SK-N-MC (cell line): ENCODE measurements around the gene ANKRD33B.

ENCODE experiments used
- DNase-seq: peaks from one replicate; pipeline ENCODE4 v3.0.0-alpha.2; 2011; ENCODE audit warnings: low read depth, low spot score
- H3K27ac ChIP-seq: fragments of 200-600 bp; sonication (generic); 2 replicates; pipeline ENCODE4 v1.5.1; 2016; ENCODE audit warnings: mixed run types
- H3K36me3 ChIP-seq: fragments of 200-600 bp; sonication (generic); 2 replicates; pipeline ENCODE4 v1.6.1; 2017; ENCODE audit warnings: antibody characterized with exemption, low read length, mixed read lengths; ENCODE audit not compliant: insufficient read depth
- H3K4me3 ChIP-seq: fragments of 200-600 bp; sonication (generic); 2 replicates; pipeline ENCODE4 v1.5.1; 2016
- H3K9ac ChIP-seq: fragments of 200-600 bp; sonication (generic); 2 replicates; pipeline ENCODE4 v1.8.0; 2017; ENCODE audit warnings: mixed run types, mixed read lengths; ENCODE audit not compliant: insufficient read length
- H3K9me3 ChIP-seq: fragments of 200-600 bp; sonication (generic); 2 replicates; pipeline ENCODE4 v1.6.1; 2017; ENCODE audit warnings: low read depth, mild to moderate bottlenecking, antibody characterized with exemption, low read length, moderate library complexity, mixed read lengths
- EZH2 ChIP-seq: fragments of 200-600 bp; sonication (generic); IDR thresholded peaks from one replicate; pipeline ENCODE4 v1.6.1; 2017; ENCODE audit warnings: antibody characterized with exemption
- FOXP2 ChIP-seq: optimal IDR thresholded peaks from 2 replicates; pipeline ENCODE3; 2011; ENCODE audit warnings: mild to moderate bottlenecking, moderate library complexity; ENCODE audit not compliant: insufficient read depth; ENCODE audit errors: extremely low read length, control extremely low read depth
- POLR2AphosphoS5 ChIP-seq: IDR thresholded peaks from 2 replicates; pipeline ENCODE4 v1.6.1; 2012; ENCODE audit warnings: mild to moderate bottlenecking, low read depth, low read length, borderline replicate concordance

The ANKRD33B gene

GRCh38 chr5:10579536-10580521, 16.0 kb downstream of the ANKRD33B start:
- no peak overlapping the region for H3K9ac ChIP-seq

DNA sequence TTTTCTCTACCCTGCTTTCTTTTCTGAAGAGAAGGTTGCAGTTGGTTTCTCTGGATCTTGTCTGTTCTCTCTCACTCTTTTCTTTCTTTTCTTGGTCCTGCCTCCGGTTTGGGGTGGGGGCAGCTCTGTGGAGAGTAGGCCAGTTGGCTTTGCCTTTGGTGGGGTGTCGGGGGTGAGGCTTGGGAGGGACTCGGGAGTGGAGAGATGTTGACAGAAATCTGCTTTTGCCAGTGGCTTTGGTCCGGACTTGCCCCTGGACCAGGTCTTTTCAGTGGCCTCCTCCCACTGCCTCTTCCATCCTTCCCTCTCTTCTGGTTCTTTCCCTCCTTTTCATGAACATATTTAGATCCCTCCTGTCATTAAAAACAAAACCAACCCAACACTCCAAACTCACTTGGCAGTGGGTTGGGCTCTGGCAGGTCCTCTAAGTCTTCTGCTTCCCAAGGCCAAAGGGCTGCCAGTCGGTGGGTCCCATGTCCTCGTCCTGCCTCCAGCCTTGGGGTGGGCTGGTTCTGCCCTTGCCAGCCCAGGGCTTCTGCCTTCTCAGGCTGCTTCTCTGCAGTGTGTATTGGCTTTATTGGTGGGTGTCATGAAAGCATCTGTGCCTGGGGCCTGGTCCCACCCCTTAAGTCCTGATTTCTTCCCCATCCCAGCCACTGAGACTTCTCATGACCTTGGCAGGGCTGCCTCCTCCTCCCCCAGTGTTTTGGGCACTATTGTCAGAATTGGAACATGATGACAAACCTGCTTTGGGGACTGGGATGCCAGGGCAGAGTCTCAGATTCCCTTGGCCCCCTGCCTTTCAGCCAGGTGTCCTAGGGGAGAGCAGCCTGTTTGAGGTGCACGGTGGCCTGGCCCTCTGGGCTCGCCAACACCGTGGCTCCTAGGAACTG, 16.9 kb downstream of the ANKRD33B start:
- Histone ChIP-seq H3K4me3 (no peak overlapping the region), H3K9me3 (no peaks in the 10 kb centered on the region), H3K27ac (no peak overlapping the region), H3K36me3 (no peaks in the 10 kb centered on the region), H3K9ac (no peak overlapping the region)
- DNase-seq, result no peak
- TF ChIP-seq EZH2 (no peak), FOXP2 (no peak), POLR2AphosphoS5 (no peak)

More at GRCh38 chr5:10579536-10580521, 16.0 kb downstream of the ANKRD33B start:
- TF ChIP-seq FOXP2 (no peak), POLR2AphosphoS5 (no peak), EZH2 (no peak)
- no peak for DNase-seq
- no peaks in the 10 kb centered on the region for H3K9me3 ChIP-seq
- H3K4me3 ChIP-seq, result no peak overlapping the region
- H3K36me3 ChIP-seq, result no peaks in the 10 kb centered on the region
- H3K27ac ChIP-seq, result no peak overlapping the region

- Histone ChIP-seq H3K27ac (no peak overlapping the region), H3K9me3 (no peaks in the 10 kb centered on the region), H3K36me3 (no peaks in the 10 kb centered on the region), H3K9ac (no peak overlapping the region), H3K4me3 (no peak overlapping the region)
- TF ChIP-seq POLR2AphosphoS5, result no peak
- TF ChIP-seq EZH2, result no peak
- no peak for TF ChIP-seq FOXP2
- no peak for DNase-seq
Measured at GRCh38 chr5:10581424-10581748, 17.5 kb downstream of the ANKRD33B start.

- Histone ChIP-seq H3K27ac (no peak overlapping the region), H3K9me3 (no peaks in the 10 kb centered on the region), H3K4me3 (no peak overlapping the region), H3K9ac (no peak overlapping the region), H3K36me3 (no peaks in the 10 kb centered on the region)
- TF ChIP-seq EZH2, result no peak
- no peak for TF ChIP-seq POLR2AphosphoS5
- TF ChIP-seq FOXP2, result no peak
- DNase-seq, result no peak
Measured at GRCh38 chr5:10581867-10582511, 18.1 kb downstream of the ANKRD33B start.

DNA sequence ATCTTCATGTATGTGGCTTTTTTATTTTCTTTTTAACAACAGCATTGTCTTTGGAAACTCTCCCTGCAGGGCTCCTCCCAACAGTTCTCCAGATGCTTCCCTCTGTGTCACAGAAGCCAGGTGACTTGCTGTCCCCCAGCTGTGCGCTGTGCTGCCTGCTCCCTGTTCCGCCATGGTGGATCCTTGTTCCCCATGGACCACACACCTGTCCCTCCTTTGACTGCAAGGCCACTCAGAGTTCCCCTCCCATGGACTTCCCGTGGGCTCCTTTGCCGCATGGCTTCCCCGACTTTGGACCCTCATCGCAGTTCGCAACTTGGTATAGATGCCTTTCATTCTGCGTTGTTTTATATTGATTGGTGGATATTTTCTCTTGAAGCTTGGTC, 18.6 kb downstream of the ANKRD33B start:
- H3K9ac ChIP-seq, result no peak overlapping the region
- no peak overlapping the region for H3K27ac ChIP-seq
- no peak for DNase-seq
- TF ChIP-seq EZH2 (no peak), FOXP2 (no peak), POLR2AphosphoS5 (no peak)
- H3K9me3 ChIP-seq, result no peaks in the 10 kb centered on the region
- H3K36me3 ChIP-seq, result no peaks in the 10 kb centered on the region
- H3K4me3 ChIP-seq, result no peak overlapping the region

- Histone ChIP-seq H3K4me3 (peak overlapping the region; percentile 62), H3K27ac (0 out of 2 replicates have a peak overlapping the region, but pooled peaks have one; percentile 45), H3K9me3 (no peaks in the 10 kb centered on the region), H3K9ac (no peak overlapping the region), H3K36me3 (no peaks in the 10 kb centered on the region)
- no peak for DNase-seq
- TF ChIP-seq EZH2 (no peak), POLR2AphosphoS5 (no peak), FOXP2 (no peak)
Measured at GRCh38 chr5:10583663-10584572, 20.0 kb downstream of the ANKRD33B start.
